Measurements from ENCODE around the gene SLAIN1. TPM values are rescaled to one million over a fixed set of nuclear protein-coding genes. Genes with fewer than 3 reads are reported as not detected.

Gene SLAIN1
- total RNA-seq, 4 donors from 2014 or later, result 0.88 to 8.7 (median 4.1) TPM

- TF ChIP-seq CTCF (IDR thresholded peaks at IDR 0.05; ENCODE audit: low read depth), result no peak
Observed at GRCh38 chr13:77730572-77730971, 33.1 kb downstream of the SLAIN1 start.

GRCh38 chr13:77732287-77732686 is 34.8 kb downstream of the SLAIN1 start:
- no peak for TF ChIP-seq CTCF (IDR thresholded peaks at IDR 0.05; ENCODE audit: low read depth)

GRCh38 chr13:77733674-77734073 is 36.2 kb downstream of the SLAIN1 start:
- no peak for TF ChIP-seq CTCF (IDR thresholded peaks at IDR 0.05; ENCODE audit: low read depth)

- no peak for TF ChIP-seq CTCF (IDR thresholded peaks at IDR 0.05; ENCODE audit: low read depth)
Observed at GRCh38 chr13:77737583-77738200, 40.2 kb downstream of the SLAIN1 start.

GRCh38 chr13:77740097-77740735 is 42.7 kb downstream of the SLAIN1 start:
- TF ChIP-seq CTCF (IDR thresholded peaks at IDR 0.05; ENCODE audit: low read depth), result no peak

GRCh38 chr13:77740931-77741596 is 43.6 kb downstream of the SLAIN1 start:
- no peak for TF ChIP-seq CTCF (IDR thresholded peaks at IDR 0.05; ENCODE audit: low read depth)

- TF ChIP-seq CTCF (IDR thresholded peaks at IDR 0.05; ENCODE audit: low read depth), result no peak
Observed at GRCh38 chr13:77741597-77741972, 44.1 kb downstream of the SLAIN1 start.

Measured in subcutaneous adipose tissue (tissue), 4 donors.